Heart right ventricle (tissue), 16 donors: Measurements from ENCODE around the gene ZDHHC24. TPM values are rescaled to one million over a fixed set of nuclear protein-coding genes. Genes with fewer than 3 reads are reported as not detected.
A peak's percentile ranks its signal among the peaks of the same experiment; 100 is the strongest.
"Not testable (repeated sequence)": the region's sequence is repeated elsewhere in the genome, so short reads cannot be mapped to it uniquely, and the experiment has no call there.

Experiments
- ATAC-seq, 8 donors: fragments of 200-7000 bp; cut with Tn5 transposase; one replicate each; pipeline ENCODE4 v1.9.1; 2020; ENCODE audit warnings: mild to moderate bottlenecking in 8 of 8, moderate library complexity in 8 of 8, moderate number of reproducible peaks in 1 of 8
- DNase-seq, 2 donors: peaks; one replicate each; pipeline ENCODE4 v3.0.0-alpha.2; 2020
- H3K27ac ChIP-seq, 10 donors: fragments of 200-600 bp; sonication (generic) in 2 of 10; one replicate each; pipeline versions ENCODE4 v1.5.0 to v1.8.0; 2020 to 2022; ENCODE audit warnings: mild to moderate bottlenecking in 3 of 10
- H3K27me3 ChIP-seq, 7 donors: fragments of 200-600 bp; one replicate each; pipeline ENCODE4 v1.8.0; 2021 to 2022; ENCODE audit warnings: mild to moderate bottlenecking in 2 of 7
- H3K36me3 ChIP-seq, 9 donors: fragments of 200-600 bp; sonication (generic) in 1 of 9; one replicate each; pipeline versions ENCODE4 v1.5.0 to v1.8.0; 2020 to 2022; ENCODE audit warnings: mild to moderate bottlenecking in 2 of 9
- H3K4me1 ChIP-seq, 9 donors: fragments of 200-600 bp; sonication (generic) in 1 of 9; one replicate each; pipeline versions ENCODE4 v1.5.0 to v1.8.0; 2020 to 2022; ENCODE audit warnings: mild to moderate bottlenecking in 4 of 9
- H3K4me3 ChIP-seq, 10 donors: fragments of 200-600 bp; sonication (generic) in 2 of 10; one replicate each; pipeline versions ENCODE4 v1.5.0 to v1.8.0; 2020 to 2022; ENCODE audit warnings: mild to moderate bottlenecking in 7 of 10, moderate library complexity in 2 of 10
- H3K9me3 ChIP-seq, 11 donors: fragments of 200-600 bp in 10 of 11; sonication (generic) in 2 of 11; one replicate each; pipeline versions ENCODE4 v1.5.0 to v1.8.0; 2013 to 2022; ENCODE audit warnings: mild to moderate bottlenecking in 2 of 11, control low read depth in 1 of 11, moderate library complexity in 1 of 11
- CTCF ChIP-seq, 9 donors: fragments of 200-600 bp; sonication (generic) in 2 of 9; IDR thresholded peaks; one replicate each; pipeline versions ENCODE4 v1.5.0 to v1.8.0; 2021 to 2022; ENCODE audit warnings: antibody characterized with exemption in 9 of 9, mild to moderate bottlenecking in 5 of 9, moderate library complexity in 1 of 9
- WGBS, 2 donors: extraction: QIAGEN DNeasy Blood & Tissue Kit; methylation state at CpG; one replicate each; pipeline ENCODE4 v1.1.7; 2013; ENCODE audit warnings: inconsistent platforms in 1 of 2; 5-methylcytosine and 5-hydroxymethylcytosine counted together
- intact Hi-C, 10 donors: fragments of 100-400 bp; cut with DNase I; formaldehyde crosslinking; loops; one replicate each; pipeline versions ENCODE4 v1.11.1 to v1.14.2; 2022
- polyA plus RNA-seq, 2 donors: library from polyadenylated mRNA; stranded (reverse); fragments of 200-250 nt; gene quantifications; one replicate each; pipeline ENCODE4 v1.2.3, GENCODE V29; 2013
- total RNA-seq, 10 donors: library from RNA; stranded (reverse); fragmentation: NEBNext Ultra II Directional in 3 of 10; extraction: Animal tissue kit (Norgen Biotek cat#: 25700) in 3 of 10; gene quantifications; one replicate each; pipeline versions ENCODE4 v1.2.1 to v1.2.4, GENCODE V29; 2021 to 2023
- donor health status: Arrhythmogenic right ventricular cardiomyopathy.
- donor health status: ischemic (EF 13 %, LVEDD 7.1; RV severe dilation, severe dysfunction).
- donor health status: healthy with polysubstance abuse.
- donor health status: DM: no; HTN: yes; CAD: no.
- donor health status: DM: no; HTN: no; CAD: no.
- donor health status: ischemic (EF 25% LVEDD 6.9; RV normal size, moderate dysfunction).
- donor health status: ischemic (EF 25% LVEDD 5.7; RV mildly dilated, moderate dysfunction).
- donor health status: healthy.
- donor health status: DM: yes; HTN: yes; CAD: no.
- donor health status: Ischemic cardiomyopathy.
- donor health status: ischemic (EF 35%, LVEDD 5.7; RV mildly dilated, moderate dysfunction).
- donor health status: nonischemic (EF 11% LVEDD 7.7; RV severe dilation, severe dysfunction).
- donor health status: DM: yes; HTN: yes; CAD: no.
- donor health status: PGD.
- donor health status: ischemic (EF 29% LVEDD 5.4; RV normal size, mild dysfunction).
- donor health status: nonischemic (EF 23%, LVEDD 6.1; RV moderate dilation, normal function).

ZDHHC24 gene
- total and polyA plus RNA-seq, 12 donors: 4.6 to 8.4 (median 5.8) TPM

- ATAC-seq (peak in 2 of 8 donors; percentile 2 to 28), DNase-seq (no peak)
- Histone ChIP-seq H3K36me3 (no peaks in the 10 kb centered on the region), H3K9me3 (no peaks in the 10 kb centered on the region), H3K27ac (peak overlapping the region in 9 of 10 donors; percentile 68 to 93 (median 84)), H3K4me3 (peak overlapping the region; percentile 36 to 85 (median 66)), H3K4me1 (peaks cover 3 to 43% (median 32%) of the 10 kb centered on the region in 9 donors), H3K27me3 (no peaks in the 10 kb centered on the region)
- intact Hi-C loops: loop anchor here in 3 of 10 donors (2.0 to 5.0 kb wide), 2 partner anchors 46 to 84 kb away; partner anchors contain the start of genes RBM4 (in 2 of the 3) and RBM4B (in 1 of the 3)
- WGBS, 2 donors: 7 to 9% methylated on average over 12 of the region's 12 CpGs
- TF ChIP-seq CTCF (IDR thresholded peaks at IDR 0.05): no peak
Observed at GRCh38 chr11:66593303-66593635, 47.4 kb upstream of the ZDHHC24 start.

- DNase-seq: peak; percentile 98 to 99
- no peaks in the 10 kb centered on the region for H3K27me3 ChIP-seq
- no peaks in the 10 kb centered on the region for H3K36me3 ChIP-seq
- no peaks in the 10 kb centered on the region for H3K9me3 ChIP-seq
- WGBS, 2 donors: 14 to 15% methylated on average over 68 of the region's 68 CpGs
- H3K4me1 ChIP-seq: peaks cover 3 to 43% (median 32%) of the 10 kb centered on the region in 9 donors
- intact Hi-C loops: loop anchor here in 3 of 10 donors (2.0 to 5.0 kb wide), 2 partner anchors 46 to 85 kb away; partner anchors contain the start of genes RBM4 (in 2 of the 3) and RBM4B (in 1 of the 3)
- peak; percentile 37 to 91 (median 69) for TF ChIP-seq CTCF (IDR thresholded peaks at IDR 0.05)
- H3K4me3 ChIP-seq: peak within 1 kb of the TSS; percentile 36 to 85 (median 66)
- peak; percentile 97 to 99 (median 98) for ATAC-seq
- H3K27ac ChIP-seq: peak within 1 kb of the TSS in 9 of 10 donors; percentile 68 to 93 (median 84)
Observed at GRCh38 chr11:66592457-66593302, 46.8 kb upstream of the ZDHHC24 start, which contains the start of the genes CCDC87 and CCS. CCDC87 (minus strand) TSS chr11:66593063; CDS start chr11:66593015, 48 bp downstream. CCS (plus strand) TSS chr11:66593185; CDS start chr11:66593262, 77 bp downstream.

GRCh38 chr11:66591175-66591574 lies 45.3 kb upstream of the ZDHHC24 start:
- Histone ChIP-seq H3K4me3 (no peak overlapping the region), H3K9me3 (no peaks in the 10 kb centered on the region), H3K27ac (no peak overlapping the region), H3K27me3 (no peaks in the 10 kb centered on the region), H3K4me1 (peaks cover 3 to 40% (median 32%) of the 10 kb centered on the region in 9 donors), H3K36me3 (no peaks in the 10 kb centered on the region)
- ATAC-seq (no peak), DNase-seq (no peak)
- TF ChIP-seq CTCF (IDR thresholded peaks at IDR 0.05): no peak
- WGBS, 2 donors: 83 to 94% methylated on average over 2 of the region's 2 CpGs
- intact Hi-C loops: loop anchor here in 1 of 10 donors (5.0 kb wide), 1 partner anchor 86 kb away; the partner anchor contains the start of gene RBM4B

- TF ChIP-seq CTCF (IDR thresholded peaks at IDR 0.05): no peak
- Histone ChIP-seq H3K27me3 (no peaks in the 10 kb centered on the region), H3K27ac (no peak overlapping the region), H3K36me3 (no peaks in the 10 kb centered on the region), H3K4me3 (no peak overlapping the region), H3K9me3 (no peaks in the 10 kb centered on the region), H3K4me1 (peaks cover 3 to 30% (median 24%) of the 10 kb centered on the region in 9 donors)
- 94 to 95% methylated on average over 7 of the region's 7 CpGs for WGBS, 2 donors
- DNase-seq (no peak), ATAC-seq (no peak)
- intact Hi-C loops: loop anchor here in 1 of 10 donors (5.0 kb wide), 1 partner anchor 87 kb away; the partner anchor contains the start of gene RBM4B
Observed at GRCh38 chr11:66589996-66590675, 44.3 kb upstream of the ZDHHC24 start.

GRCh38 chr11:66589315-66589714 lies 43.5 kb upstream of the ZDHHC24 start:
- intact Hi-C loops, H3K27me3 ChIP-seq, H3K36me3 ChIP-seq, DNase-seq, H3K27ac ChIP-seq, ATAC-seq, H3K9me3 ChIP-seq, H3K4me3 ChIP-seq: not testable (repeated sequence)
- peaks cover 3 to 22% (median 16%) of the 10 kb centered on the region in 9 donors for H3K4me1 ChIP-seq
- 69 to 73% methylated on average over 2 of the region's 2 CpGs for WGBS, 2 donors
